ENCODE results near the gene RPL31. TPM values are rescaled to one million over a fixed set of nuclear protein-coding genes. Genes with fewer than 3 reads are reported as not detected.

The RPL31 gene
- total RNA-seq, 1 donor from 2014 or later, result 1,129 TPM

- H3K9ac ChIP-seq (ENCODE audit: low read length), result no peak overlapping the region
Measured at GRCh38 chr2:101022221-101022620, 20.1 kb downstream of the RPL31 start.

GRCh38 chr2:101023327-101024107 lies 21.4 kb downstream of the RPL31 start:
- DNase-seq (ENCODE audit: low read depth) (no peak), FAIRE-seq (no peak)
- no peak for TF ChIP-seq EZH2 (IDR thresholded peaks at IDR 0.05; ENCODE audit: insufficient read depth, low read length)
- TF ChIP-seq, protein P1, sequence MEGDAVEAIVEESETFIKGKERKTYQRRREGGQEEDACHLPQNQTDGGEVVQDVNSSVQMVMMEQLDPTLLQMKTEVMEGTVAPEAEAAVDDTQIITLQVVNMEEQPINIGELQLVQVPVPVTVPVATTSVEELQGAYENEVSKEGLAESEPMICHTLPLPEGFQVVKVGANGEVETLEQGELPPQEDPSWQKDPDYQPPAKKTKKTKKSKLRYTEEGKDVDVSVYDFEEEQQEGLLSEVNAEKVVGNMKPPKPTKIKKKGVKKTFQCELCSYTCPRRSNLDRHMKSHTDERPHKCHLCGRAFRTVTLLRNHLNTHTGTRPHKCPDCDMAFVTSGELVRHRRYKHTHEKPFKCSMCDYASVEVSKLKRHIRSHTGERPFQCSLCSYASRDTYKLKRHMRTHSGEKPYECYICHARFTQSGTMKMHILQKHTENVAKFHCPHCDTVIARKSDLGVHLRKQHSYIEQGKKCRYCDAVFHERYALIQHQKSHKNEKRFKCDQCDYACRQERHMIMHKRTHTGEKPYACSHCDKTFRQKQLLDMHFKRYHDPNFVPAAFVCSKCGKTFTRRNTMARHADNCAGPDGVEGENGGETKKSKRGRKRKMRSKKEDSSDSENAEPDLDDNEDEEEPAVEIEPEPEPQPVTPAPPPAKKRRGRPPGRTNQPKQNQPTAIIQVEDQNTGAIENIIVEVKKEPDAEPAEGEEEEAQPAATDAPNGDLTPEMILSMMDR (IDR thresholded peaks at IDR 0.05; ENCODE audit: insufficient read depth, low read depth, low read length), result no peak
- Histone ChIP-seq H3K4me1 (ENCODE audit: insufficient read depth, low read length) (no peaks in the 10 kb centered on the region), H3K36me3 (ENCODE audit: insufficient read depth, low read length) (no peaks in the 10 kb centered on the region), H3K4me2 (ENCODE audit: low read length) (no peak overlapping the region), H3K79me2 (ENCODE audit: insufficient read depth, low read length) (no peaks in the 10 kb centered on the region), H3K27me3 (ENCODE audit: insufficient read depth, low read length) (no peaks in the 10 kb centered on the region), H2AFZ (ENCODE audit: low read depth, low read length) (no peak overlapping the region), H3K9me3 (ENCODE audit: insufficient read depth, low read depth, low read length) (no peaks in the 10 kb centered on the region), H3K9ac (ENCODE audit: low read length) (no peak overlapping the region), H3K4me3 (ENCODE audit: insufficient read depth, low read depth, low read length) (no peak overlapping the region), H4K20me1 (ENCODE audit: insufficient read depth, low read length) (no peaks in the 10 kb centered on the region), H3K27ac (ENCODE audit: low read depth, low read length) (no peak overlapping the region)
- Mint-ChIP-seq H3K36me3 (ENCODE audit: low read depth, unreplicated experiment) (peaks cover 9% of the 10 kb centered on the region), H3K9me3 (ENCODE audit: unreplicated experiment) (no peaks in the 10 kb centered on the region), H3K27me3 (ENCODE audit: low read depth, unreplicated experiment) (no peaks in the 10 kb centered on the region), H3K4me3 (ENCODE audit: unreplicated experiment) (no peak overlapping the region), H3K4me1 (ENCODE audit: low read depth, unreplicated experiment) (no peaks in the 10 kb centered on the region), H3K27ac (ENCODE audit: unreplicated experiment) (no peak overlapping the region)

More at GRCh38 chr2:101022221-101022620, 20.1 kb downstream of the RPL31 start:
- Histone ChIP-seq H3K27me3 (ENCODE audit: insufficient read depth, low read length) (no peaks in the 10 kb centered on the region), H3K79me2 (ENCODE audit: insufficient read depth, low read length) (no peaks in the 10 kb centered on the region), H3K9me3 (ENCODE audit: insufficient read depth, low read depth, low read length) (no peaks in the 10 kb centered on the region), H4K20me1 (ENCODE audit: insufficient read depth, low read length) (no peaks in the 10 kb centered on the region), H3K4me2 (ENCODE audit: low read length) (no peak overlapping the region), H3K36me3 (ENCODE audit: insufficient read depth, low read length) (no peaks in the 10 kb centered on the region), H3K4me1 (ENCODE audit: insufficient read depth, low read length) (no peaks in the 10 kb centered on the region), H2AFZ (ENCODE audit: low read depth, low read length) (no peak overlapping the region), H3K27ac (ENCODE audit: low read depth, low read length) (no peak overlapping the region), H3K4me3 (ENCODE audit: insufficient read depth, low read depth, low read length) (no peak overlapping the region)
- Mint-ChIP-seq H3K27me3 (ENCODE audit: low read depth, unreplicated experiment) (no peaks in the 10 kb centered on the region), H3K4me1 (ENCODE audit: low read depth, unreplicated experiment) (no peaks in the 10 kb centered on the region), H3K4me3 (ENCODE audit: unreplicated experiment) (no peak overlapping the region), H3K36me3 (ENCODE audit: low read depth, unreplicated experiment) (peaks cover 9% of the 10 kb centered on the region), H3K9me3 (ENCODE audit: unreplicated experiment) (no peaks in the 10 kb centered on the region), H3K27ac (ENCODE audit: unreplicated experiment) (no peak overlapping the region)
- FAIRE-seq, result no peak
- TF ChIP-seq EZH2 (IDR thresholded peaks at IDR 0.05; ENCODE audit: insufficient read depth, low read length), result no peak
- no peak for DNase-seq (ENCODE audit: low read depth)

DNA sequence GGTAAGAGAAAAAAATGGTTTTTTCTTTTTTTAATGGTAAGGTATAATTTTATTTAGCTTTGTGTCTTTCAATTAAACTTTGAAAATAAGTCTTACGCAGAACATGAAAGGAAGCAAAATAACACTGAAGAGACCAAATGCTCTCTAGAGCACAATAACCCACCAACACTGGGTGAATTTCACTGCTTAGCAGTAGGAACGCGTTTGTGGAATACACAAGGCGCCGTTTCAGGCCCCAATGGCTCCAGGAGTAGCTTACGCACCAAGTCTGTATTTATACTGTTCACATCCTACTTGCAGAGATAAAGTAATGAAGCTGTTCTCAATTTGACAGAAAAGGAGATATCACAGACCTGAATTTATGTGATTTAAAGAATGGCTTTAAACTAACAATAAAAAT lies 23.5 kb downstream of the RPL31 start:
- no peak overlapping the region for H3K4me3 Mint-ChIP-seq (ENCODE audit: unreplicated experiment)
- H3K36me3 Mint-ChIP-seq (ENCODE audit: low read depth, unreplicated experiment), result peaks cover 8% of the 10 kb centered on the region
- Histone ChIP-seq H3K79me2 (ENCODE audit: insufficient read depth, low read length) (no peaks in the 10 kb centered on the region), H3K9me3 (ENCODE audit: insufficient read depth, low read depth, low read length) (no peaks in the 10 kb centered on the region), H3K9ac (ENCODE audit: low read length) (no peak overlapping the region), H4K20me1 (ENCODE audit: insufficient read depth, low read length) (no peaks in the 10 kb centered on the region), H3K4me1 (ENCODE audit: insufficient read depth, low read length) (no peaks in the 10 kb centered on the region), H2AFZ (ENCODE audit: low read depth, low read length) (no peak overlapping the region), H3K36me3 (ENCODE audit: insufficient read depth, low read length) (no peaks in the 10 kb centered on the region), H3K4me2 (ENCODE audit: low read length) (no peak overlapping the region), H3K27ac (ENCODE audit: low read depth, low read length) (no peak overlapping the region), H3K27me3 (ENCODE audit: insufficient read depth, low read length) (no peaks in the 10 kb centered on the region), H3K4me3 (ENCODE audit: insufficient read depth, low read depth, low read length) (no peak overlapping the region)
- no peaks in the 10 kb centered on the region for H3K4me1 Mint-ChIP-seq (ENCODE audit: low read depth, unreplicated experiment)
- no peak for TF ChIP-seq EZH2 (IDR thresholded peaks at IDR 0.05; ENCODE audit: insufficient read depth, low read length)
- TF ChIP-seq, protein P1 (IDR thresholded peaks at IDR 0.05; ENCODE audit: insufficient read depth, low read depth, low read length), result no peak
- FAIRE-seq (no peak), DNase-seq (ENCODE audit: low read depth) (no peak)
- peaks cover 2% of the 10 kb centered on the region for H3K9me3 Mint-ChIP-seq (ENCODE audit: unreplicated experiment)
- no peak overlapping the region for H3K27ac Mint-ChIP-seq (ENCODE audit: unreplicated experiment)
- no peaks in the 10 kb centered on the region for H3K27me3 Mint-ChIP-seq (ENCODE audit: low read depth, unreplicated experiment)
